HG03064 (cell line): ENCODE measurements around the gene CMTM6.

Experiments used
- ATAC-seq: cut with Tn5 transposase; IDR thresholded peaks from one replicate; pipeline ENCODE4 v1.9.1; 2021; ENCODE audit warnings: low read depth; ENCODE audit not compliant: unreplicated experiment

The CMTM6 gene

GRCh38 chr3:32450992-32451659 is 51.5 kb downstream of the CMTM6 start:
- ATAC-seq: no peak

GRCh38 chr3:32450426-32450825 is 52.2 kb downstream of the CMTM6 start:
- ATAC-seq: no peak

- no peak for ATAC-seq
These were observed 53.0 kb downstream of the CMTM6 start for GRCh38 chr3:32449691-32450090.

- no peak for ATAC-seq
These were observed 53.8 kb downstream of the CMTM6 start for GRCh38 chr3:32448686-32449474.

- no peak for ATAC-seq
These were observed 54.7 kb downstream of the CMTM6 start for GRCh38 chr3:32447865-32448400.

GRCh38 chr3:32443478-32443877 is 59.2 kb downstream of the CMTM6 start:
- no peak for ATAC-seq

- ATAC-seq: no peak
These were observed 59.9 kb downstream of the CMTM6 start for GRCh38 chr3:32442766-32443165.

- no peak for ATAC-seq
These were observed 61.9 kb downstream of the CMTM6 start for GRCh38 chr3:32440611-32441350.

- ATAC-seq: peak; percentile 18
These were observed 63.2 kb downstream of the CMTM6 start for GRCh38 chr3:32439421-32439820.

GRCh38 chr3:32438596-32439344 is 63.9 kb downstream of the CMTM6 start:
- ATAC-seq: peak; percentile 90

GRCh38 chr3:32437896-32438295 is 64.8 kb downstream of the CMTM6 start:
- no peak for ATAC-seq

GRCh38 chr3:32436816-32437189 is 65.8 kb downstream of the CMTM6 start:
- ATAC-seq: peak; percentile 37

- no peak for ATAC-seq
These were observed 66.5 kb downstream of the CMTM6 start for GRCh38 chr3:32435911-32436815.

GRCh38 chr3:32434206-32434605 is 68.4 kb downstream of the CMTM6 start:
- ATAC-seq: no peak

GRCh38 chr3:32432711-32433530 is 69.7 kb downstream of the CMTM6 start:
- ATAC-seq: peak; percentile 40

- ATAC-seq: no peak
These were observed 70.5 kb downstream of the CMTM6 start for GRCh38 chr3:32432045-32432710.

- no peak for ATAC-seq
These were observed 71.2 kb downstream of the CMTM6 start for GRCh38 chr3:32431481-32431880.
